Measurements from ENCODE around the gene SLC37A1.

- TF ChIP-seq CTCF (conservative IDR thresholded peaks at IDR 0.05) = no peak
- TF ChIP-seq EZH2 (IDR thresholded peaks at IDR 0.05; ENCODE audit: low read depth) = no peak
Observed at GRCh38 chr21:42621819-42622177, 108.1 kb downstream of the SLC37A1 start.
